ENCODE results near the gene ALOX15B. TPM values are rescaled to one million over a fixed set of nuclear protein-coding genes. Genes with fewer than 3 reads are reported as not detected.

The ALOX15B gene
- total RNA-seq, 1 experiment from 2014 or later: 0.30 TPM

DNA sequence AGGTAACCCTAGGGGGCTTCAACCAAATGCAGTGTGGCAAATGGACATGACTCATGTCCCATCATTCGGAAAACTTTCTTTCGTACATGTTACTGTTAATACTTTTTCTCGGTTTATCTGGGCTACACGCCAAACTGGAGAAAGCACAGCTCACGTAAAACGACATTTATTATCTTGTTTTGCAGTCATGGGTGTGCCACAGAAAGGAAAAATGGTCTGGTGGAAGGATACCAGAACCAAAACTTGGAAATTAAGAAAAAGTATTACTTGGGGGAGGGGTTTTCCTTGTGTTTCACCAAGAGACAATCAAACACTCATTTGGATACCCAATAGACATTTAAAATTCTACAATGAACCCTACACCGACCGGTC lies 23.6 kb downstream of the ALOX15B start:
- DNase-seq (ENCODE audit: low read depth, low spot score): no peak
- no peaks in the 10 kb centered on the region for H3K9me3 ChIP-seq (ENCODE audit: control insufficient read depth in 1 of 2, insufficient read depth in 1 of 2, low read depth in 1 of 2, low read length in 2 of 2)
- ChIA-PET POLR2A (interaction anchor here (0.9 kb wide), 1 partner anchor 111 kb away, joined by 4 read pairs; no protein-coding TSS in a partner anchor), RAD21 (ENCODE audit: low non-redundant PET in 1 of 2, low total read pairs in 2 of 2, uncharacterized antibody in 2 of 2, unreplicated experiment in 2 of 2) (no interaction called here), CTCF (interaction anchor here (1.1 to 3.6 kb wide), 2 partner anchors 11 to 17 kb away, joined by 5 to 29 read pairs; no protein-coding TSS in a partner anchor)
- no peaks in the 10 kb centered on the region for H3K79me2 ChIP-seq (ENCODE audit: insufficient read depth, low read length)
- no TSS peak for BruUV-seq (replicated peaks)
- no peaks in the 10 kb centered on the region for H3K36me3 ChIP-seq (ENCODE audit: control insufficient read depth in 1 of 2, insufficient read depth in 2 of 2, low read length in 2 of 2)
- intact Hi-C loops (cut with micrococcal nuclease): loop anchor here (5.0 kb wide), 4 partner anchors 240 to 725 kb away; partner anchors contain the start of gene RPL26
- no peaks in the 10 kb centered on the region for H3K9me2 ChIP-seq (ENCODE audit: insufficient read depth)
- TF ChIP-seq CBX3 (IDR thresholded peaks at IDR 0.05; ENCODE audit: low read depth) (no peak), EGR1 (IDR thresholded peaks at IDR 0.05; ENCODE audit: low read depth) (no peak), POLR2A (IDR thresholded peaks at IDR 0.05; ENCODE audit: borderline replicate concordance, extremely low read depth, insufficient read depth, insufficient read length) (no peak), YY1 (IDR thresholded peaks at IDR 0.05; ENCODE audit: extremely low read depth, insufficient replicate concordance, low read depth, low read length) (no peak), POLR2AphosphoS5 (IDR thresholded peaks at IDR 0.05; ENCODE audit: low read depth, low read length) (no peak), EZH2 (IDR thresholded peaks at IDR 0.05) (no peak), EZH2phosphoT487 (IDR thresholded peaks at IDR 0.05; ENCODE audit: borderline replicate concordance) (no peak), JUND (IDR thresholded peaks at IDR 0.05) (no peak), ZFX (IDR thresholded peaks at IDR 0.05) (no peak), SRF (IDR thresholded peaks at IDR 0.05; ENCODE audit: low read depth) (no peak)
- TF ChIP-seq, protein P1, sequence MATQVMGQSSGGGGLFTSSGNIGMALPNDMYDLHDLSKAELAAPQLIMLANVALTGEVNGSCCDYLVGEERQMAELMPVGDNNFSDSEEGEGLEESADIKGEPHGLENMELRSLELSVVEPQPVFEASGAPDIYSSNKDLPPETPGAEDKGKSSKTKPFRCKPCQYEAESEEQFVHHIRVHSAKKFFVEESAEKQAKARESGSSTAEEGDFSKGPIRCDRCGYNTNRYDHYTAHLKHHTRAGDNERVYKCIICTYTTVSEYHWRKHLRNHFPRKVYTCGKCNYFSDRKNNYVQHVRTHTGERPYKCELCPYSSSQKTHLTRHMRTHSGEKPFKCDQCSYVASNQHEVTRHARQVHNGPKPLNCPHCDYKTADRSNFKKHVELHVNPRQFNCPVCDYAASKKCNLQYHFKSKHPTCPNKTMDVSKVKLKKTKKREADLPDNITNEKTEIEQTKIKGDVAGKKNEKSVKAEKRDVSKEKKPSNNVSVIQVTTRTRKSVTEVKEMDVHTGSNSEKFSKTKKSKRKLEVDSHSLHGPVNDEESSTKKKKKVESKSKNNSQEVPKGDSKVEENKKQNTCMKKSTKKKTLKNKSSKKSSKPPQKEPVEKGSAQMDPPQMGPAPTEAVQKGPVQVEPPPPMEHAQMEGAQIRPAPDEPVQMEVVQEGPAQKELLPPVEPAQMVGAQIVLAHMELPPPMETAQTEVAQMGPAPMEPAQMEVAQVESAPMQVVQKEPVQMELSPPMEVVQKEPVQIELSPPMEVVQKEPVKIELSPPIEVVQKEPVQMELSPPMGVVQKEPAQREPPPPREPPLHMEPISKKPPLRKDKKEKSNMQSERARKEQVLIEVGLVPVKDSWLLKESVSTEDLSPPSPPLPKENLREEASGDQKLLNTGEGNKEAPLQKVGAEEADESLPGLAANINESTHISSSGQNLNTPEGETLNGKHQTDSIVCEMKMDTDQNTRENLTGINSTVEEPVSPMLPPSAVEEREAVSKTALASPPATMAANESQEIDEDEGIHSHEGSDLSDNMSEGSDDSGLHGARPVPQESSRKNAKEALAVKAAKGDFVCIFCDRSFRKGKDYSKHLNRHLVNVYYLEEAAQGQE (IDR thresholded peaks at IDR 0.05; ENCODE audit: low read depth): no peak
- TF ChIP-seq, protein P2, sequence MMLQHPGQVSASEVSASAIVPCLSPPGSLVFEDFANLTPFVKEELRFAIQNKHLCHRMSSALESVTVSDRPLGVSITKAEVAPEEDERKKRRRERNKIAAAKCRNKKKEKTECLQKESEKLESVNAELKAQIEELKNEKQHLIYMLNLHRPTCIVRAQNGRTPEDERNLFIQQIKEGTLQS (IDR thresholded peaks at IDR 0.05): no peak
- TF ChIP-seq, protein P3, sequence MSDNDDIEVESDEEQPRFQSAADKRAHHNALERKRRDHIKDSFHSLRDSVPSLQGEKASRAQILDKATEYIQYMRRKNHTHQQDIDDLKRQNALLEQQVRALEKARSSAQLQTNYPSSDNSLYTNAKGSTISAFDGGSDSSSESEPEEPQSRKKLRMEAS (IDR thresholded peaks at IDR 0.05): no peak
- no peaks in the 10 kb centered on the region for H3K27me3 ChIP-seq (ENCODE audit: insufficient read depth, low read length)
- H3K27ac ChIP-seq (ENCODE audit: low read depth, low read length): no peak overlapping the region
- no peaks in the 10 kb centered on the region for H4K20me1 ChIP-seq (ENCODE audit: insufficient read depth)
- H2AFZ ChIP-seq (ENCODE audit: low read depth, low read length, poor library complexity, severe bottlenecking): no peak overlapping the region
- peaks cover 0 to 16% of the 10 kb centered on the region in 2 experiments; a peak in 3 of 4 replicates for H3K4me1 ChIP-seq (ENCODE audit: control insufficient read depth in 1 of 2, insufficient read depth in 2 of 2, low read length in 2 of 2)
- H3K4me2 ChIP-seq (ENCODE audit: low read length): no peak overlapping the region
- no peak overlapping the region for H3K9ac ChIP-seq (ENCODE audit: low read length)
- ATAC-seq: no peak
- no peak overlapping the region for H3K4me3 ChIP-seq (replicated peaks in 1 of 2; ENCODE audit: low read depth in 1 of 2, low read length in 2 of 2)

All from HCT116 (cell line).